GM19328 (cell line): ENCODE results near the gene NUCB1.
"Not testable (repeated sequence)": the region's sequence is repeated elsewhere in the genome, so short reads cannot be mapped to it uniquely, and the experiment has no call there.

Source experiments
- ATAC-seq: cut with Tn5 transposase; IDR thresholded peaks from one replicate; pipeline ENCODE4 v1.9.1; 2021; ENCODE audit warnings: mild to moderate bottlenecking, moderate library complexity; ENCODE audit not compliant: unreplicated experiment

Gene NUCB1

DNA sequence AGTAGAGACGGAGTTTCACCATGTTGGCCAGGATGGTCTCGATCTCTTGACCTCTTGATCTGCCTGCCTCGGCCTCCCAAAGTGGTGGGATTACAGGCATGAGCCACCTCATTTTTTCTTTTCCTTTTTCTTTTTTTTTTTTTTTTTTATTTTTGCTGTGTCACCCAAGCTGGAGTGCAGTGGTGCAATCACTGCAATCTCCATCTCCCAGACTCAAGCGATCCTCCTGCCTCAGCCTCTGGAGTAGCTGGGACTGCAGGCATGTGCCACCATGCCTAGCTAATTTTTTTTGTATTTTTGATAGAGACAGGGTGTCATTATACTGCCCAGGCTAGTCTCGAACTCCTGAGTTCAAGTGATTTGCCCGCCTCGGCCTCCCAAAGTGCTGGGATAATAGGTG, 2.2 kb downstream of the NUCB1 start:
- ATAC-seq = not testable (repeated sequence)

DNA sequence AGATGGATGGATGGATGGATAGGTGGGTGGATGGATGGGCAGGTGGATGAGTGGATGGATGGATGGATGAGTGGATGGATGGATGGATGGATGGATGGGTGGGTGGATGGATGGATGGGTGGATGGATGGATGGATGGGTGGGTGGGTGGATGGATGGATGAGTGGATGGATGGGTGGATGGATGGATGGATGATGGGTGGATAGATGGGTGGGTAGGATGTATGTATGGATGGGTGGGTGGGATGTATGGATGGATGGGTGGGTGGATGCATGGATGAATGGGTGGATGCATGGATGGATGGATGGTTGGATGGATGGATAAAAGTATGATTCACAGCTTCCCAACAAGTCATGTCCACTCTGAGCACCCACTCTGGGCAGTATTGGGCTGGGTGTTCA, 3.7 kb downstream of the NUCB1 start:
- not testable (repeated sequence) for ATAC-seq

DNA sequence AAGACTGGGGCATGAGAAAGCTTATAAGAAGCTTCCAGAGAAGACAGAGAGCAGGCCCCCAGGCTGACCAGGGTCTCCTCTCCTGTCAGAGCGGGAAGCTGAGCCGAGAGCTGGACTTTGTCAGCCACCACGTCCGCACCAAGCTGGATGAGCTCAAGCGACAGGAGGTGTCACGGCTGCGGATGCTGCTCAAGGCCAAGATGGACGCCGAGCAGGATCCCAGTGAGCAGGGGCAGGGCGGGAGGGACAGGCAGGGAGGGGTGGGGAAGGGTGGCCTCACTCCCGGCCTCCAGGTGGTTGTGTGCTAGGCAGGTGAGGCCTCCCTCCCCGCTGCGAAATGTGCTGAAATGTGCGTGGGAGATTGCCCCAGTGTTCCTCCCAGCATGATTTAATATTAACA, 5.6 kb downstream of the NUCB1 start:
- no peak for ATAC-seq

DNA sequence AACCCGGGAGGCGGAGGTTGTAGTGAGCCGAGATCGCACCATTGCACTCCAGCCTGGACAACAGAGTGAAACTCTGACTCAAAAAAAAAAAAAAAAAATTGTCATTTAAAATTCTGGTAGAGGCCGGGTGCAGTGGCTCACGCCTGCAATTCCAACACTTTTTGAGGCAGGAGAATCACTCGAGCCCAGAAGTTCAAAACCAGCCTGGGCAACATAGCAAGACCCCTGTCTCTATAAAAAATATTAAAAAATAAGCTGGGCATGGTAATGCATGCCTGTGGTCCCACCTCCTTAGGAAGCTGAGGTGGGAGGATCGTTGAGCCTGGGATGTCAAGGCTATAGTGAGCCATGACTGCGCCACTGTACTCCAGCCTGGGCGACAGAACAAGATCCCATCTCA, 6.2 kb downstream of the NUCB1 start:
- ATAC-seq = no peak

DNA sequence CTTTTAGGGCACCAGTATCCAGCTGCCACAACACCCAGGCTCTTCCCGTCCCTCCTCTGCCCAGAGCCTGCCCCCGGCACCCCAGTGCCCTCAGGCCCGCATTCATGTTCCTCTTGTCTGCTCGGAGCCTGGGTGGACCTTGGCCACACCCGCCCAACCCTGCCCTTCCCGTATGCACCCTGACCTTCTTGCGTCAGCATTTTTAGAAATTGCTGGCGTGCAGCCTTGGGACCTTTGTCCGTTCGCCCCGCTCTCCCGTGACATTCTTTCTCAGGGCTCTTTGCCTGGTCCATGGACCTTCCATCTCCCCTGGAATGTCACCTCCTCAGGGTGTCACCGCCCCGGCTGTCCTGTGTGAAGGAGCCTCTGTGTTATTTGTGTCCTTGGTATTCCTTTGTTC, 7.6 kb downstream of the NUCB1 start:
- ATAC-seq = no peak

DNA sequence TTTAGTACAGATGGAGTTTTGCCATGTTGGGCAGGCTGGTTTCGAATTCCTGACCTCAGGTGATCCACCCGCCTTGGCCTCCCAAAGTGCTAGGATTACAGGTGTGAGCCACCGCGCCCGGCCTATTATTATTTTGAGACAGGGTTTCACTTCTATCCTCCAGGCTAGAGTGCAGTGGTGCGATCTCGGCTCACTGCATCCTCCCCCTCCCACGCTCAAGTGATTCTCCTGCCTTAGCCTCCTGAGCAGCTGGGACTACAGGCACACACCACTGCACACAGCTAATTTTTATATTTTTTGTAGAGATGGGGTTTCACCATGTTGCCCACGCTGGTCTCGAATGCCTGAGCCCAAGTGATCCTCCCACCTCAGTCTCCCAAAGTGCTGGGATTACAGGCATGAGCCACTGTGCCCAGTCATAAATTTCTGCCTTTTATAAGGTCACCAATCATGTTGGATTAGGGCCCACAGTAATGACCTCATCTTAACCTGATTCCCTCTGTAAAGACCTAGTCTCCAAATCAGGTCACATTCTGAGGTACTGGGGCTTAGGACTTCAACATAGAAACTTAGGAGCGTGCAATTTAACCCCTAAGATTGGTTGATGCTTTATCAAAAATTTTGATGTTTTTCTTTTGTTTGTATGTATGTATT, 9.4 kb downstream of the NUCB1 start:
- not testable (repeated sequence) for ATAC-seq

DNA sequence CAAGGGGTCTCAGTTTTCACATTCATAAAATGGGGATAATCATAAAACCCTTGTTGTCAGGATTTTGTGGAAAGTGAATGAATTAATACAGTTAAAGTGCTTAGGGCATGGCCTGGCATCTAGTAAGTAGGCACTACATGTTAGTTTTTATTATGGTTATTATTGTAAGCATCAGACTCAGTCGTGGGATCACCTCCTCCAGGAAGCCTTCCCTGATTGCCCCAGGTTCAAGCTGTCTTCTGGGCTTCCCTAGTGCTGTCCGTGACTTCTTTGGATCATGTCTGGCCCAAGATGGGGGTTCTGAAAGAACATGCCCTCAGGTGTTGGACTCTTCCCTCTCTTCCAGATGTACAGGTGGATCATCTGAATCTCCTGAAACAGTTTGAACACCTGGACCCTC, 10.7 kb downstream of the NUCB1 start:
- no peak for ATAC-seq

DNA sequence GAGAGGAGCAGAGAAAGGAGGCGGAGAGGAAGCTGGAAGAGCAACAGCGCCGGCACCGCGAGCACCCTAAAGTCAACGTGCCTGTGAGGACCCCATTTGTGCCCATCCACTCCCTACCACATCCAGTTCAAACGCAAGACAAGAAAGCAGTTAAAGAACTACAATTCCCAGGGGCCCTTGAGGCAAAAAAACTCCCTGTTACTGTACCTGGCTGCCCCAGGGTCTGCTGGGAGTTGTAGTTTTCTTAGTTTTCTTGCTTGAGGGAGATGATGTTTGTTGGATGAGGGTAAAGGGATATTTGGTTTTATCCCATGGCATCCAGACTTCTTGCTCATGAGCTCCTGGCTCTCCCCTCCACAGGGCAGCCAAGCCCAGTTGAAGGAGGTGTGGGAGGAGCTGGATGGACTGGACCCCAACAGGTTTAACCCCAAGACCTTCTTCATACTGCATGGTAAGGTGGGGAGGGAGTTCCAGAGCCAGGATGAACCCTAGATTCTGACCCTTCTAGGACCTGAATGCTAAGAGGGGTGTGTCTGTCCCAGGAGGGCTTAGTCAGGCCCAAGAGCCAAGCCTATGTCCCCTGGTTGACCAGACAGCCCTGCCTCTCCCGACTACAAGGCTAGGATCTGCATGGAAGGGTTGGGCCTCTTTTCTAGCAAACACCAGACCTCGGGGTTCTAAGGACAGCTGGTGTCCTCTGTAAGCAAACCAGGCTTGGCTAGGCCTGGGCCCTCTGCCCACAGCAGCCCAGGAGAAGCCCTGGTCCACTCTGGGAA, 13.2 kb downstream of the NUCB1 start:
- no peak for ATAC-seq

DNA sequence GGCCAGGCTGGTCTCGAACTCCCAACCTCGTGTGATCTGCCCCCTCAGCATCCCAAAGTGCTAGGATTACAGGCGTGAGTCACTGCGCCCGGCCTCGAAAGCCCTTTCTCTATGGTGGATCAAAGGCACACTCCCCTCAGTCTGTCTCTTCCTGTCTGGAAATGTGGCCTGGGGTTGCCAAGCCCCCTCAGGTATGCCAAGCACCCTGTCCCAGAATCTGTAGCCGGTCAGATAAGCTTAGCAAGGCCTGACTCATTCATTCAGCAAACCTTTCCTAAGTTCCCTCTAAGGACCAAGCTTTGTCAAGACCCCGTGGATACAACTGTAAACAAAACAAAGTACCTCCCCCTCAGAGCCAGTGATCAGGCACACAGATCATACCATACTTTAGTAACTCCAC, 14.1 kb downstream of the NUCB1 start:
- no peak for ATAC-seq

DNA sequence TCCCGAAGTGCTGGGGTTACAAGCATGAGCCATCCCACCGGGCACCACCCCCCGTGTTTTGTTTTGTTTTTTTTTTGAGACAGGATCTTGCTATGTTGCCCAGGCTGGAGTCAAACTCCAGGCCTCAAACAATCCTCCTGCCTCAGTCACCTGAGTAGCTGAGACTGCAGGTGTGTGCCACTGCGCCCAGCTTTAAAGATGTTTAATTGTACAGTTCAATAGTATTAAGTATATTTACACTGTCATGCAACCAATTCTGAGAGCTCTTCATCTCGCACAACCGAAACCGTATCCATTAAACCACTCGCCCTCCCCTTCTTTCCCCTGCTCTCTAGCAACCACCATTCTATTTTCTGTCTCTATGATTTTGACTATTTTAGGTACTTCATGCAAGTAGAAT, 15.6 kb downstream of the NUCB1 start:
- ATAC-seq = no peak

DNA sequence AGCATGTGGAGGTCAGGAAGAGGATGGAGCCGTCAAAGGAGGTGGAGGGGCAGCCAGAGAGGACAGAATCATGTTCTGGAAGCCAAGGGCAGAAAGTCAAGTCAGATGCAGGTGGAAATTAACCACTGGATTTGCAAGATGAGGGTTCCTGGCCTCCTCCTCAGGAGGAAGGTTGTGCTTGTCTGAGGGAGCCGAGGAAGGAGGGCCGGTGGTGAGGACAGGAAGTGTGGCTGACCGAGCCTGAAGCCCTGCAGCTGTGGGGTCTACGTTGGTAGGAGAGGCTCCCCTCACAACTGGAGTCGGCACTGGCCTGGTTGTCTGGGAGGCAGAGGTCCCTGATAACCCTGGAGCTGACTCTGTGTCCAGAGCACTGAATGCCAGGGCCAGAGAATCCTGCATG, 18.0 kb downstream of the NUCB1 start:
- no peak for ATAC-seq

DNA sequence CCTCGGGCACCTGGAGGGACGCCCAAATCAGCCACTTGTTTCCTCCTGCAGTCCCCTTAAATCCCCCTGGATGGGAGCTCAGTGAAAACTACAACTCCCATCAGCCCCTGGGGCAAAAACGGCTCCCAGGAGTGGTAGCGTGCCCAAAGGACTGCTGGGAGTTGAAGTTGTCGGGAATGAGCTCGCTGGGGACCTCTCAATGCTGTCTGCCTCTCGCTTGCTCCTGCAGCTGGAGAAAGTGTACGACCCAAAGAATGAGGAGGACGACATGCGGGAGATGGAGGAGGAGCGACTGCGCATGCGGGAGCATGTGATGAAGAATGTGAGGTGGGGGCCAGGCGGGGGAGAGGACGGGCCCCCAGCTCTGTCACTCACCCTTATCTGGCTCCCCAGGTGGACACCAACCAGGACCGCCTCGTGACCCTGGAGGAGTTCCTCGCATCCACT, 18.7 kb downstream of the NUCB1 start:
- ATAC-seq = no peak

DNA sequence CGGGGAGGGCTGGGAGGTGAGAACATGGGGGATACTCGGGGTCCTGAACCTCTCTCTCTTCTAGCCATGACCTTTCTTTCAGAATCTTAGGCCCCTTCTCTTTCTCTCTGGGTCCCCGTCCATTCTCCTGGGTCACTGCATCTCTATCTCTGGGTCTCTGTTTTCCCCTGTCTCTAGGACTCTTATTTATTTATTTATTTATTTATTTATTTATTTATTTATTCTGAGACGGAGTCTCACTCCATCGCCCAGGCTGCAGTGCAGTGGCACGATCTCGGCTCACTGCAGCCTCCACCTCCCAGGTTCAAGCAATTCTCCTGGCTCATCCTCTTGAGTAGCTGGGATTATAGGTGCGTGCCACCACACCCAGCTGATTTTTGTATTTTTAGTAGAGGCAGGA, 19.2 kb downstream of the NUCB1 start:
- not testable (repeated sequence) for ATAC-seq

DNA sequence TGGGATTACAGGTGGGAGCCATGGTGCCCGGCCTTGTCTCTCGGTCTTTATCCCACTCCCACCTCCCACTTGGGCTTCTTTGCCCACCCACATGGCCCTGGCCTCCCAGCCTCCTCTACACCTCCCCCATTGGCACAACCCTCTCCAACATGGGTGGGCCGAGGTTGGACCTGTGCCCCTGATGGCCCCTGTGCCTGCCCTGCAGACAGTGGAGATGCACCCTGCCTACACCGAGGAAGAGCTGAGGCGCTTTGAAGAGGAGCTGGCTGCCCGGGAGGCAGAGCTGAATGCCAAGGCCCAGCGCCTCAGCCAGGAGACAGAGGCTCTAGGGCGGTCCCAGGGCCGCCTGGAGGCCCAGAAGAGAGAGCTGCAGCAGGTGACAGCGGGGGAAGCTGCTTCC, 20.8 kb downstream of the NUCB1 start:
- no peak for ATAC-seq

DNA sequence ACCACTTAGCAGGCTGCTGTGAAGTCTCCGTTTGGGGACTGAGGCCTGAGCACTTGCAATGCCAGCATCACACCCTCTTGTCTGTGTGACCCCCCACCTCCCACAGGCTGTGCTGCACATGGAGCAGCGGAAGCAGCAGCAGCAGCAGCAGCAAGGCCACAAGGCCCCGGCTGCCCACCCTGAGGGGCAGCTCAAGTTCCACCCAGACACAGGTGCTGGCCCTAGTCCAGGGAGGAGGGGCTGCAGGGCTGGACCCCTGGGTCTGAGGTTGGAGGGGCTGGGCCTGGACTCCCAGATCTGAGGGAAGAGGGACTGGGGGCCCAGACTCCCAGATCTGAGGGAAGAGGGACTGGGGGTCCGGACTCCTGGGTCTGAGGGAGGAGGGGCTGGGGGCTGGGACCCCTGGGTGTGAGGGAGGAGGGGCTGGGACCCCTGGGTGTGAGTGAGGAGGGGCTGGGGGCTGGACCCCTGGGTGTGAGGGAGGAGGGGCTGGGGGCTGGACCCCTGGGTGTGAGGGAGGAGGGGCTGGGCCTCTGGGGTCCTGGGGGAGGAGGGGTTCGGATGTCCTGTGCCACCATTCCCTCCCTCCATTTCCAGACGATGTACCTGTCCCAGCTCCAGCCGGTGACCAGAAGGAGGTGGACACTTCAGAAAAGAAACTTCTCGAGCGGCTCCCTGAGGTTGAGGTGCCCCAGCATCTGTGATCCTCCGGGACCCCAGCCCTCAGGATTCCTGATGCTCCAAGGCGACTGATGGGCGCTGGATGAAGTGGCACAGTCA, 21.8 kb downstream of the NUCB1 start:
- no peak for ATAC-seq

DNA sequence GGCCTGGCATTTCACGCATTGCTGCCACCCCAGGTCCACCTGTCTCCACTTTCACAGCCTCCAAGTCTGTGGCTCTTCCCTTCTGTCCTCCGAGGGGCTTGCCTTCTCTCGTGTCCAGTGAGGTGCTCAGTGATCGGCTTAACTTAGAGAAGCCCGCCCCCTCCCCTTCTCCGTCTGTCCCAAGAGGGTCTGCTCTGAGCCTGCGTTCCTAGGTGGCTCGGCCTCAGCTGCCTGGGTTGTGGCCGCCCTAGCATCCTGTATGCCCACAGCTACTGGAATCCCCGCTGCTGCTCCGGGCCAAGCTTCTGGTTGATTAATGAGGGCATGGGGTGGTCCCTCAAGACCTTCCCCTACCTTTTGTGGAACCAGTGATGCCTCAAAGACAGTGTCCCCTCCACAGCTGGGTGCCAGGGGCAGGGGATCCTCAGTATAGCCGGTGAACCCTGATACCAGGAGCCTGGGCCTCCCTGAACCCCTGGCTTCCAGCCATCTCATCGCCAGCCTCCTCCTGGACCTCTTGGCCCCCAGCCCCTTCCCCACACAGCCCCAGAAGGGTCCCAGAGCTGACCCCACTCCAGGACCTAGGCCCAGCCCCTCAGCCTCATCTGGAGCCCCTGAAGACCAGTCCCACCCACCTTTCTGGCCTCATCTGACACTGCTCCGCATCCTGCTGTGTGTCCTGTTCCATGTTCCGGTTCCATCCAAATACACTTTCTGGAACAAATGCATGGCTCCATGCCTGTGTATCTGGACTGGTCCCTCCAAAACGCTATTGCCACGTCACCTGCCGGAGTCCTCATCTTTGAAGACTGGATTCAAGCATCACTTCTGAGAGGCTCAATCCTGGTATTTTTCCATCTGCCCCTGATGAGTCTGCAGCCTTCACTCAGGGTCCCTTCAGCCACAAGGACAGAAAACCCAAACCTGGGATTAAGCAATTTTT, 22.7 kb downstream of the NUCB1 start:
- ATAC-seq = no peak

DNA sequence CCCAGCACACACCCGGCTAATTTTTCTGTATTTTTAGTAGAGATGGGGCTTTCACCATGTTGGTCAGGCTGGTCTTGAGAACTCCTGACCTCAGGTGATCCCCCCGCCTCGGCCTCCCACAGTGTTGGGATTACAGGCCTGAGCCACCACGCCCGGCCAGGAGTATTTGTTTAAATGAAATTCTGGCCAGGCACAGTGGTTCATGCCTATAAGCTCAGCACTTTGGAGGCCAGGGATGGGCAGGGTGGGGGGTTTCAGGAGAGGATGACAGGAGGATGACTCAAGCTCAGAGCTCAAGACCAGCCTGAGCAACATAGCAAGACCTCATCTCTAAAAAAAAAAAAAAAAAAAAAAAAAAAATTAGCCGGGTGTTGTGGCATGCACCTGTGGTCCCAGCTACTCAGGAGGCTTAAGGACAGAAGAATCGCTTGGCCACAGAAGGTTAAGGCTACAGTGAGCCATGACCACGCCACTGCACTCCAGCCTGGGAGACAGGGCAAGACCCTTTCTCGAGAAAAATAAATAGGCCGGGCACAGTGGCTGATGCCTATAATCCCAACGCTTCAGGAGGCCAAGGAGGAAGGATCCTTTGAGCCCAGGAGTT, 25.2 kb downstream of the NUCB1 start:
- ATAC-seq = no peak

DNA sequence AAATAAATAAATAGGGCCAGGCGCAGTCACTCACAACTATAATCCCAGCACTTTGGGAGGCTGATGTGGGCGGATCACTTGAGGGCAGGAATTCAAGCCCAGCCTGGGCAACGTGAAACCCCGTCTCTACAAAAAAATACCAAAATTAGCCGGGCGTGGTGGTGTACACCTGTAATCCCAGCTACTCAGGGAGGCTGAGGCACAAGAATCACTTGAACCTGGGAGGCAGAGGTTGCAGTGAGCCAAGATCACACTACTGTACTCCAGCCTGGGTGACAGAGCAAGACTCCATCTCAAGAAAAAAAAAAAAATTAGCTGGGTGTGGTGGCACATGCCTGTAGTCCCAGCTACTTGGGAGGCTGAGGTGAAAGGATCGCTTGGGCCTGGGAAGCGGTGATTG, 25.8 kb downstream of the NUCB1 start:
- not testable (repeated sequence) for ATAC-seq

DNA sequence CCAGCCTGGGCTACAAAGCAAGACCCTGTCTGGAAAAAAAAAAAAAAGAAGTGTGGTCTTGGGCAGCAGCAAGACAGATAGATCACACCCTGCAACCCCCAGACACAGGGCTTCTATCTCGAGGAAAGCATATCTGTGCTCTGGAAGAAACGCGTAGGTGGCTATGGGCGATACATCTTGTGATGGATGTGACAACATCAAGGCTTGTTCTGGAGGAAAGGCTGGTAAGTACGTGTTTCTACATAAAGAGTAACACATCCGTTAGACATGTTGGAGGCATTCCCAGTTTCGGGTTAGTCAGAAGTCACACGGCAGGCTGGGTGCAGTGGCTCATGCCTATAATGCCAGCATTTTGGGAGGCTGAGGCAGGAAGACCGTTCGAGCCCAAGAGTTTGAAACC, 26.8 kb downstream of the NUCB1 start:
- ATAC-seq = no peak

DNA sequence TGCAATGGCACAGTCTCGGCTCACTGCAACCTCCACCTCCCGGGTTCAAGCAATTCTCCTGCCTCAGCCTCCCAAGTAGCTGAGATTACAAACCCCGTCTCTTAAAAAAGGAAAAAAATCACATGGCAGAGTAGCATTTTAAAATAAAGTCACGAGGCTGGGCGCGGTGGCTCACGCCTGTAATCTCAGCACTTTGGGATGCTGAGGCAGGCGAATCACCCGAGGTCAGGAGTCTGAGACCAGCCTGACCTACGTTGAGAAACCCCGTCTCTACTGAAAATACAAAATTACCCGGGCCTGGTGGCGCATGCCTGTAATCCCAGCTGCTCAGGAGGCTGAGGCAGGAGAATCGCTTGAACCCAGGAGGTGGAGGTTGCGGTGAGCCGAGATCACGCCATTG, 27.6 kb downstream of the NUCB1 start:
- not testable (repeated sequence) for ATAC-seq
